Sciatic nerve (tissue), 2 donors: Measurements from ENCODE around the gene NOC3L. TPM values are rescaled to one million over a fixed set of nuclear protein-coding genes. Genes with fewer than 3 reads are reported as not detected.
A peak's percentile ranks its signal among the peaks of the same experiment; 100 is the strongest.
"Not testable (repeated sequence)": the region's sequence is repeated elsewhere in the genome, so short reads cannot be mapped to it uniquely, and the experiment has no call there.

ENCODE experiments used
- ATAC-seq: fragments of 200-7000 bp; cut with Tn5 transposase; one replicate; pipeline ENCODE4 v1.9.1; 2020; ENCODE audit warnings: mild to moderate bottlenecking, moderate library complexity
- DNase-seq: peaks from one replicate; pipeline ENCODE4 v3.0.0-alpha.2; 2020; ENCODE audit warnings: low spot score
- intact Hi-C: fragments of 100-400 bp; cut with DNase I; formaldehyde crosslinking; loops from one replicate; pipeline ENCODE4 v1.14.2; 2022
- total RNA-seq: library from RNA; stranded (reverse); fragmentation: NEBNext Ultra II Directional; extraction: Animal tissue kit (Norgen Biotek cat#: 25700); gene quantifications from one replicate; pipeline ENCODE4 v1.2.1, GENCODE V29; 2021
- donor health status: DM: no; HTN: no; CAD: no.
- donor health status: DM: no; HTN: no; CAD: no.

The NOC3L gene
- total RNA-seq, 1 donor from 2014 or later: 22.4 TPM

DNA sequence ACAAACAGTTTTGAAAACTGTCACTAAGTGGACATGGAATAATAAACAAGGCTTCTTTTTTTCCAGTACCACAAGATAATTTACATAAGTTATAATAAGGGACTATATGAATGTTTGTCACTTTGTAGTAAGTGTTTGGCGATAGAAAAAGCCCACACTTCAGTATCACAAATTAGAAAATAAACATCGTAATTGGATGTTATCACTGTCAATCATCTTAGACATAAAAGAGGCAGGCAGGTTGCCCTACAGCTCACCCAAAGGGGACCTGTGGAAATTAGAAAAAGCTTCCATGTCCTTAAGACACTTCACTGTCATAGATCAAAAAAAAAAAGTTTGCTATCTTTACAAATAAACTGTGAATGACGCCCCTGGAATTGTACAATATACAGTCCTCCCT is 3.6 kb upstream of the NOC3L start:
- ATAC-seq (no peak), DNase-seq (no peak)
- intact Hi-C loops: loop anchor here (10.0 kb wide), 1 partner anchor 78 kb away; no protein-coding TSS in a partner anchor

DNA sequence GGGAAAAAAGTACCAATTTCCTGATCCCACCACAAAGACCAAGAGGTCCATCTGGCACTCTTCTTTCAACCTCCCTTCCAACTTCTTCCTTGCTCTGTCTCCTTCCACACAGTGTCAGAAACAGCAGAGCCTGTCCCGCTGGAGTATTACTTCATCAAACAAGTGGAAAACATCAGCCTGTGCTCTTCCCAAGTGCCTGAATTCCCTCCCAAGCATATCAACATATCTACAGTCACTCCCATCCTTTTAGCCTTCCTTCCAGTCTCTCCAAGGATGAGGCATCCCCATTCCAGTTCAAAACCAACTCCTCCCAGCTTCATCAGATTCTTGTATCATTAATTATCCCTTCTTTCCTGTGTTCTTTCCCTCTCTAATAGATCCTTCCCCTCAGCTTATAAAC is 1.7 kb upstream of the NOC3L start:
- ATAC-seq: no peak
- intact Hi-C loops: loop anchor here (10.0 kb wide), 1 partner anchor 80 kb away; no protein-coding TSS in a partner anchor
- DNase-seq: no peak

DNA sequence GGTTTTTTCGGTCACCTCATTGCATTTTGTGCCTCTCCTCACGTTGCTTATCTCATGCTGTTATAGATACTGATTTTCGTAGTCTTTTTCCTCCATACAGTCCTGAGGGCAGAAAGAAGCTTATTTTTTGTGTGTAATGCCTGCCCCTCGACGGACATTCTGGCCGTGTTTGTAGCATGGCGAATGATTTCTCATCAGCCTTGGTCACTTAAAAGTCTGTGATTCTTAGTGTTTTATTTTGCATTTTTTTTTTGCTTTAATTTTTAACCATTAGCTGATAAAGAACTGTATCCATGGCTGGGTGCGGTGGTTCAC is 469 bp upstream of the NOC3L start:
- intact Hi-C loops: loop anchor here (10.0 kb wide), 1 partner anchor 82 kb away; no protein-coding TSS in a partner anchor
- ATAC-seq: peak; percentile 42
- no peak for DNase-seq

DNA sequence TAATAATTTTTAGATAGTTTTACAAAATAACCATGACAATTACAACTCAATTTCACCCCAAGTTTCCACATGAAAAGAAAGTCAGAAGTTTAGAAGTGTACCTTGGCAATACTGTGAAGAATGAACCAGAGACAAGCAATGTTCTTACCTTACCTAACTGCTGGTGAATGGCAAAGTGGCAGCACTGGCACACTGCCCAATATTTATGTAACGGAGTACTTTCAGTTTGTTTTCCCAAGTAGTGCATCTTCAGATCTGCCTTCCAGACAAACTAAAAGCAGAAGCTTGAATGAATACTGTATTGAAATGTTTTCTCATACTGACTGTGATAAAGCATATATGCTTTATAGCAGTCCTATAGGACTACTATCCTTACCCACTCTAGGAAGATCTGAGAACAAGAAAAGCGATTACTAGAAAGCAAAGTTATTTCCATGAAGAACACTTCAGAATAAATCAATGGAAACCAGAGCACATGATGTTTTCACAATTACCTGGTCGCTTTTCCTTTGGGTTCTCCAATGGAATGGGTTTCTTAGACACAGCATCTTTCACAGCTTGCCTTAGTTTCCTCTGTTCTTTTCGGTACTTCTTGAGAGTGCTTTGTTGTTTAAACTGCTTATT is 1.5 kb downstream of the NOC3L start:
- ATAC-seq (no peak), DNase-seq (no peak)
- intact Hi-C loops: loop anchor here (10.0 kb wide), 1 partner anchor 84 kb away; no protein-coding TSS in a partner anchor

DNA sequence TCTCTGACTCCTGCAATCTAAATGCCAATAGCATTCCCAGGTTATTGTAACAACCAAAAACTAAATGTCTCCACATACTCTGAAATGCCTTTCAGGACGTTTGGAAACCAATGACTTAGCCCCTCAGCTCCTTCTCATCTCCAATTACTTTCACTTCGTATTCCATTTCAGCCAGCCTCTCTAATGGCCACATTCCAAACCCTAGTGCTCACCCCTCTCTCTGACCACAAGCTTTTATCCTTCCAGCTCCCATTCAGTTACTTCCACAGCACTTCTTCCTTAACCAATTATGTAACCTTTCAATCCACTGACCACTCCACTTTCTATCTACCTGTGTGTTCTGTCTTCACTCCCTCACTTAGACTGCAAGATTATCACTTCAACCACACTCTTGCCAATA is 4.3 kb downstream of the NOC3L start:
- intact Hi-C loops: no loop called here
- ATAC-seq (no peak), DNase-seq (no peak)

DNA sequence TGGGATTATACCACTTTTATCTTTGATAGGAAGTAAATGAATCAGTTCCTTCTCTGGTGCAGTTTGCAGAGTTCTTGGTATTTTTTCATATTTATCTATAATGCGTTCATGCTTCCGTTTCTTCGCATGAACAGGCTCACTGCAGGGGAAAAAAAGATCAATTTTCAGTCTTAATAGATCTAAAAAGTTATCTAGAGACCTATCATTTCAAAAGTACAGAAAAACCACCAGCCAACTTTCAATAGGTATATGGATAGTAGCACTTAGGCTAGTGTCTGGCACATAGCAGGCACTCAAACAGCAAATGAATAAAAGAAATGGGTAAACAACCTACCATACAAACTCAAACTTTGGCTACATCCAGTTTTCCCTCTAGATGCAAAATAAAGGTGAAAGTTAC is 5.5 kb downstream of the NOC3L start:
- intact Hi-C loops: no loop called here
- DNase-seq: no peak
- ATAC-seq: no peak

DNA sequence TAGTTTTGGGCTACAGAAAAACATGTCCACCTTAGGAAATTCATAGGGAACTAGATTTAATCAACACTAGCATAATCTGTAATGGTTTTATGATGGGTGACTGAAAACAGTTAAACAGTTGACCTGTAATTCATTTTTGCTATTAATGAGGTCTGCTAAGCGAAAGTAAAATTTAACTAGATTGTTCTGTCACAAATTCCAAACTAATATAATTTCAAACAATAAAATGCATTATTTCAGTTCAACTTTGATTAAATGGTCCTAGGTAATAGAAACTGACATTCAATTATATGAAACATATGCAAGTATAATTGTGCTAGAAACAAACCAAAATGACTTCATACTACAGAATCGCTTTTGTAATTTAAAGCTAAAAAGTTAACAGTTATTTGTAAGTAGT is 6.9 kb downstream of the NOC3L start:
- intact Hi-C loops: no loop called here

DNA sequence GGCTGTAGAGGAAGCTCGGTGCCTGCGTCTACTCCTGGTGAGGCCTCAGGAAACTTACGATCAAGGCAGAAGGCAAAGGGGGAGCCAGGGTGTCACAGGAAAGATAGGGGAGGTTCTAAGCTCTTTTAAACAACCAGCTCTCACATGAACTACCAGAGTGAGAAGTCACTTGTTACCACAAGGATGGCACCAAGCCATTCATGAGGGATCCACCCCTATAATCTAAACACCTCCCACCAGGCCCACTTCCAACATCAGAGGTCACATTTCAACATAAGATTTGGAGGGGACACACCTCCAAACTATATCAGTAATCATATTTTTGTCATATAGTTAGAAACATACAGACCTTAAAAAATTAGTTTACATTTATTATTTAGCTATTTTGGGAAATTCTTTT is 9.4 kb downstream of the NOC3L start:
- ATAC-seq (no peak), DNase-seq (no peak)
- intact Hi-C loops: no loop called here

More for the DNA sequence above, 6.9 kb downstream of the NOC3L start:
- ATAC-seq (no peak), DNase-seq (no peak)

DNA sequence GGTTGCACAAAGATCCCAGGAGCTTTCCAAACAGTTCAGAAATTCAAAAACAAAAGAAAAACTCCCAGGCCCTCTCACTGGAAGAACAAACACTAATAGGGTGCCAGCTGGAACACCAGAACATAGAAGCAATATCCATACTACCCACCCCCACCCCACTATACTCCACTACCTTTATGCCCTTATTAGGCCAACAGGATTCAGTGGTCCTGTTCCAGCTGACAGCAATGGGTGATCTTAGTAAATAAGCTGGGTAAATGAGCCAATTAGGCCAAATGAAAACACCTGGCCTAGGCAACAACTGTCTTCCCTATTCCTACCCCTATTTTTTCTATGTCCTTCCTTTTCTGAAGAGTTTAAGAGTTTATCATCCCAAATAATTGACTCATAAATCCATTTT is 11.7 kb downstream of the NOC3L start:
- DNase-seq (no peak), ATAC-seq (no peak)
- intact Hi-C loops: no loop called here

DNA sequence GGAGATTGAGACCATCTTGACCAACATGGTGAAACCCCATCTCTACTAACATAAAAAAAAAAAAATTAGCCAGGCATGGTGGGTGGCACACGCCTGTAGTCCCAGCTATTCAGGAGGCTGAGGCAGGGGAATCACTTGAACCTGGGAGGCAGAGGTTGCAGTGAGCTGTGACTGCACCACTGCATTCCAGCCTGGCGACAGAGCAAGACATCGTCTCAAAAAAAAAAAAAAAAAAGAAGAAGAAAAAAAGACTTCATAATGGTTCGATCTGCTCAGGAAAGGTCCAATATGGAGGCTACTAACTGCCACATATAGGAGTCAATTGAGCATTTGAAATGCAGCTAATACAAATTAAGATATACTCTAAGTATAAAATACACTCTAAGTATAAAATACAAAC is 12.2 kb downstream of the NOC3L start:
- intact Hi-C loops, ATAC-seq, DNase-seq: not testable (repeated sequence)

DNA sequence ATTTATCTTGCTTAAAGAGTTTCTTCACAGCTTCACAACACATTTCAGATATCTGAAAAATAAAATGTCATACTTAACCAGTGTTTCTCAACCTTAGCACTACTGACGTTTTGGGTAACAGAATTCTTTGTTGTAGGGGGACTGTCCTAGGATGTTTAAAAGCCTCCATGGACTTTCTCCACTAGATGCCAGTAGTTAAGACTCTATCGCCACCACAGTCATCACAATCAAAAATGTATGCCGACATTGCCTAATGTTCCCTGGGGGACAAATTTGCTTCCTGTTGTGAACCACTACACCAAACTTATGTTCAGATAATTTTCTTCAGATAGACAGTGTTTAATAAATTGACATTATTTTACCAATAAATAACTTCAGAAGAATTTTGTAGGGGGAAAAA is 13.4 kb downstream of the NOC3L start:
- DNase-seq (no peak), ATAC-seq (no peak)
- intact Hi-C loops: no loop called here

DNA sequence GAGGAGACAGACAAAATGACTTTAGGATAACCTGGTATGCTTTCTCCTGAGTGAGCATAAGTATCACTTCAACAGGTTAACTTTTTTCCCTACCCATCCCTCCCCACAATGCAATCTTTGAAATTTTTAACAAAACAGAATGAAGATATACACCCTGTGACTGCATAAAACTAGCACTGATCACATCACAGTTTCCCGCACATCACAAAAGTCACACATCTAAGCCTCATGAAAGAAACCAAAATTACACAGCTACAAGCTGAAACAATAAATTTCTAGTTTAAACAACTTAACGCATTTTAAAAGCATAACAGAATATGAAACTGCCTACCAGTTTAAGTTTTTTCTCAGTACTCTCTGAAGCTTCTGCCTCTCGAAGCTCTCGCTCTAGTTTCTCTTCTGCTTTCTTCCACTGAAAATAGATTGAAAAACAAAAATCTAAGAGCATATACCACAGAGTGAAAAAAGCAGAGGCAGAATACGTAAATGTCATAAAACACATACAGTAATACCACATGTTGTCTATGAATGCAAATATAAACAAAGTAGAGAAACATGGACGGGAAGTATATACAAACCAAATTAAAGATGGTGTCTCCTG is 18.1 kb downstream of the NOC3L start:
- no peak for DNase-seq
- no peak for ATAC-seq

DNA sequence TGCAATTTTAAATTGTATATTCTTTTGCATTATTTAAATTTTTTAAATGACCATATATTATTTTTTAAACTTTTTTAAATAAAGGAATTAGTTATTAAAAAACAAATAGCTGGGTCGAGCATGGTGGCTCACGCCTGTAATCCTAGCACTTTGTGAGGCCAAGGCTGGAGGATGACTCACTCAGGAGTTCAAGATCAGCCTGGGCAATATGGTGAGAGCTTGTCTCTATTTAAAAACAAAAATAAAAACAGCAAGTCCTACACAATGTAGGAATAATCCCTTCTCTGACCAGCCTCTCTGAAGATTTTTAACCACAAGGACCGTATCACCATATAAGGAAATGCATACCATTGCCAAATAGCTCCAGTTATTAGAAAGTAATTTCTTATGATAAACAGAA is 19.6 kb downstream of the NOC3L start:
- no peak for ATAC-seq
- DNase-seq: no peak
- intact Hi-C loops: no loop called here

More for the DNA sequence above, 18.1 kb downstream of the NOC3L start:
- intact Hi-C loops: no loop called here

DNA sequence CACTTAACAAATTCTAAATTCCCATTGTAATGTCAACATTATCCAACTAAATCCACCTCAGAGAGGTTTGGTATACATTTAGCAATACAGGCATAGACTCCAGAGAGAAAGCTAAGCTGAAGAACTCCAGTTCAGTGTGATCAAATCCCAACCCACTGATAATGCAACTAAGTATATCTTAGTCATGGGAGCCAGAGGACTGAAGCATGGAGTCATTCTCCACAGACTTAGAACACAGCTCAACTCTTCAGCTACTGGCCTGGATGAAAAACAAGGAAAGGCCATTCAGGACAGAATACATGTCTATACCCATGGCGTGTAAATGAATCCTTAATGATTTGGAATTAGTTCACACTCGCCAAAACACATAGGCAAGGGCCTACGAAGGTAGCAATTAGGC is 27.9 kb downstream of the NOC3L start:
- intact Hi-C loops: no loop called here
- DNase-seq (no peak), ATAC-seq (no peak)

DNA sequence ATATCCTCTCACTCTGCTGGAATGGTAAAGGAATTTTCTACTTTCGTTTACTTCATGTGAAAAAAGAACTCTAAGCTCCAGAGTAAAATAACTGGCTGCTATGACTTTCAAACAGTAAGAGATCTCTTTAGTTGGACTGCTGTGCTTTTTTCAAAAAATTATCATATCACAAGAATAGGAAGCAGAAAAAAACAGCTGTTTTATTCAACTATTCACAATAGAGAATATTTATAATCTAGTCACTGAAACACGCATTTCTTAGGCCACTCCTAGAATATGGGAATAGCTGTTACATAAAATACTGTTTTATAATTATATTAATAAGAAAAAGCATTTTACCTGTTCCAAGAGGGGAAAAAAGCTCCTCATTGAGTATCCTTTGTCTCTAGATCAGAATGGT is 29.7 kb downstream of the NOC3L start:
- DNase-seq (no peak), ATAC-seq (no peak)
- intact Hi-C loops: no loop called here

DNA sequence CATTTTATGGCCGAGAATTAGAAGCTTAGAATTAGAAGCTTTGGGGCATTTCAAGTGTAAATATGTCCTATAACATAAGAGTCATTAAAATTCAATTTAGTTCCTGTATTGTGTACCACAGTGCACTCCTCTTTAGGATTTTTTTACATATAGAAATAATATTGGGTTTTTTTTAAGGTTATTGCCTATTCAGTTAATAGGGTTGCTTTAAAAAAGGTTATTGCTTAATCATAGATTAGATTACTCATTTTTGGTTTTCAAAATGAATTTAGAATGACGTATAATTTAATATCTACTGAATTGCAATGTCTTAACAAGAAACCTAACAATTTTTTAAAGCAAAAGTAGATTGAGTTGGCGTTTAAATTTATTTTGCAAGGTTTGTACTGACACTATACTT is 34.1 kb downstream of the NOC3L start:
- no peak for DNase-seq
- ATAC-seq: no peak
- intact Hi-C loops: no loop called here

DNA sequence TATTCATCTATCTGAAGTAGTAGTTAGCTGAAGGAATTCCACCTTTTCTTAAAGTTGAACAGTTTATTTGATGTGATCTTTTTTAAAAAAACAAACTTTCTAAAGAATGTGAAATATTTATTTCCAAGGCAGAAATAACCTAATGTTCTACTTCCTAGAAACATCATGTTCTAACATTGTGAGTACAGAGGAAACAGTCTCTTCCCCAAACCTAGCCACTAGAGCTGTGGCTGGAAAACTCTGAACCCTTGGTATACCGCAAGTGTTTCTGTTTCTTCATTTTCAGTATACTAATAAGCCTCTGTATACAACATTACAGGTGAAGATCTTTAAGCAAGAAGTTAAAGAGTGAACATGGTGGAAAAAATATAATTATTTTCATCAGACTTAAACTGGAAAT is 35.1 kb downstream of the NOC3L start:
- DNase-seq (no peak), ATAC-seq (peak; percentile 72)
- intact Hi-C loops: no loop called here

DNA sequence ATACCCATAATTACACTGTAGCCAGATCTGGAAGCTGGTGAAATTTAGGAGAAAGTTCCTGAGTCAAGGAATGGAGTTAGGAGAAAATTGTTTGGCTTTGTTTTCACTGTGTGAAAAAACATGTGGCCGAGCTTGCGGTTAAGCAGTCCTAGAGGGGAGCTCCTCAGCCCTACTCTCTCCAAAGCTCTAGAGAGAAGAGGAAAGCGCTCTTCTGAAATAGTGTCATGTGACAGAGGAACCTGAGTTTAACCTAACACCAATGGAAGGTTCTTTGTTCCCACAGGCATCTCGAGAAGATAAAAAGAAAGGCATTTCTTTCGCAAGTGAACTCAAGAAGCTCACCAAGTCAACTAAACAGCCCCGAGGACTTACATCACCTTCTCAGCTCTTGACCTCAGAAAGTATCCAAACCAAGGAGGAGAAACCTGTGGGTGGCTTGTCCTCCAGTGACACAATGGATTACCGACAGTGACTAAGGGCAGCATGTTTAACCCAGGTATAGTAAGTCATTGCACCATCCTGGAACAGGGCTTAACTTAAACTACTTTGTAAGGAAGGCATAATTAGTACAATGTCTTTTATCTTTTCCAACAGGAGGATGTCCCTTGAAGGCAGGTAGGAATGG is 38.0 kb downstream of the NOC3L start:
- ATAC-seq (no peak), DNase-seq (no peak)
- intact Hi-C loops: no loop called here

DNA sequence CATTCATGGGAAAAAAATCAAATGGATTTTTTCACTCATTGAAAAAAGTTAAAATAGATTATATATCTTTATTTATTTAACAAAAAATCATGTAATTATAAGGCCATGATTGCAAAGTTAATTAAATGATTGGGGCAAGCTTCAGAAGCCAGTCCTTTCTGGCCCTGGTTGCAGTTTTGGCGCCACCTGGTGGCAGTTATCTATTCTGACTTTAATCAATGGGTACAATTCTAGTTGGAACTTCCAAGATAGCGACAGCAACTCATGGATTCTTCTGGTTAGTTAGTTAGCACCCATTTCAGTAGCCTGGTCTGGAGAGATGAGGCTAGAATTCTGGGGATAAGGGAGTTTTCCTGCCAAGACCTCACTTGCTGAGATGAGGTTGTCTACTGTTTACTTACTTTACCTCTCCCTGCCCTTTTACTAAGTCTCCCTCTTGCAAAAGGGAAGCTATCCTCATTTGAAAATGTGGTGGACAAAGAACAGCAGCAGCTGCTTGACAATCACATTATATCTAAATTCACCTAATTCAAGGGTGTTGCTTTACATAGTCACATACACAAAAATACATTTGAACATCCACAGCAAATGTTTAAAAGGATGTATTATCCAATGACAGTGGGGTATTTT is 42.3 kb downstream of the NOC3L start:
- ATAC-seq (peak; percentile 68), DNase-seq (peak; percentile 86)
- intact Hi-C loops: no loop called here

DNA sequence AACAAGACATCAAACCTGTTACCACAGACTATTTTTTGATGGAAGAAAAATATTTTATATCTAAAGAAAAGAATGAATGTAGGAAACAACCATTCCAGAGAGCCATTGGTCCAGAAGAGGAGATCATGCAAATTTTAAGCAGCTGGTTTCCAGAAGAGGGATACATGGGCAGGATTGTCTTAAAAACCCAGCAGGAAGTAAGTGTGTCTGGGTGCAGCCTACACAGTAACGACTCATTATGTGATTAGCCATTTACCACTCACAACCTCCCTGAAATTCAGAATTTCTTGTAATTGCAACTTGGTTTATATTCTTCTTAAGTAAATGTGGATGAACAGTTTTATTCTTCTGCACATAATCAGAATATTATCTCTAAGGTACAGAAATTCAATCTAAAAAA is 46.2 kb downstream of the NOC3L start:
- intact Hi-C loops: no loop called here
- ATAC-seq (no peak), DNase-seq (no peak)
